Naive thymus-derived CD4-positive, alpha-beta T cell (primary cell): ENCODE data around the gene OR6B2. TPM values are rescaled to one million over a fixed set of nuclear protein-coding genes. Genes with fewer than 3 reads are reported as not detected.

Experiments used
- polyA plus RNA-seq, 2 donors: library from polyadenylated mRNA; unstranded; fragments of 300-500 nt; fragmentation: Illumina TruSeq; gene quantifications; one replicate each; pipeline ENCODE4 v1.2.3, GENCODE V29; 2021
- total RNA-seq, 6 experiments: library from RNA in 5 of 6; stranded (reverse) in 5 of 6; gene quantifications; 1 replicate in 5 of 6; 2 replicates in 1 of 6; pipeline ENCODE4 v1.2.3 and lab custom pipeline; 2021 to 2026

The OR6B2 gene
- total and polyA plus RNA-seq, 7 experiments from 2014 or later = not detected

Other genes with a start within 250 kb of the OR6B2 start
- gene NDUFA10, start 5.1 kb downstream of the OR6B2 start, total RNA-seq = 100 to 1,000 TPM in 1 of 5 experiments, 10 to 100 TPM in 4; 92.1 to 106 (median 92.5) TPM
- gene NDUFA10, start 5.1 kb downstream of the OR6B2 start, polyA plus RNA-seq = 100 to 1,000 TPM; 134 to 136 TPM
- not detected for gene OR6B3, start 23.1 kb upstream of the OR6B2 start, total RNA-seq
- not detected for gene OR6B3, start 23.1 kb upstream of the OR6B2 start, polyA plus RNA-seq
- gene COPS9, start 105.9 kb upstream of the OR6B2 start, total RNA-seq = 100 to 1,000 TPM in 1 of 5 experiments, 10 to 100 TPM in 4; 53.7 to 106 (median 71.8) TPM
- 100 to 1,000 TPM; 264 to 297 TPM for gene COPS9, start 105.9 kb upstream of the OR6B2 start, polyA plus RNA-seq
- gene OTOS, start 110.2 kb upstream of the OR6B2 start, total RNA-seq = not detected
- gene OTOS, start 110.2 kb upstream of the OR6B2 start, polyA plus RNA-seq = not detected